Measurements from ENCODE around the gene CCDC185.

DNA sequence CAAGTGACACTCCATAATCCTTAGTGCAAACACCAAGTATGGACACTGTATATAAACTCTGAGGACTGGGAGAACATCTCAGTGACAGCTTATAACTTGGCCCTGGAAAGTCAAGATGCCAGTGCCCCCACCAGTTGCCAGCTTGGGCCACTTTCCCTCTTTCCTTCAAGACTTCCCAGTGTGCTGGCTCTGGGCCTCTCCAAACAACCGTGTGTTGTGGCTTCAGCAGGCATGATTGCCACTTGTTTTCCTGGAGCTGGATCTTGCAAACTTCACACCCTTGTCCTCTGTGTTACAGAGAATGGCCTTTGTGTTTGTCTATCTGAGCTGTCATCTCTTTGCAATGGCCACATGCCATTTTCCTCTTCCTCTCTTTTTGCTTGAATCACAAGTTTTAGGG lies 37.0 kb downstream of the CCDC185 start:
- TF ChIP-seq, protein P1, sequence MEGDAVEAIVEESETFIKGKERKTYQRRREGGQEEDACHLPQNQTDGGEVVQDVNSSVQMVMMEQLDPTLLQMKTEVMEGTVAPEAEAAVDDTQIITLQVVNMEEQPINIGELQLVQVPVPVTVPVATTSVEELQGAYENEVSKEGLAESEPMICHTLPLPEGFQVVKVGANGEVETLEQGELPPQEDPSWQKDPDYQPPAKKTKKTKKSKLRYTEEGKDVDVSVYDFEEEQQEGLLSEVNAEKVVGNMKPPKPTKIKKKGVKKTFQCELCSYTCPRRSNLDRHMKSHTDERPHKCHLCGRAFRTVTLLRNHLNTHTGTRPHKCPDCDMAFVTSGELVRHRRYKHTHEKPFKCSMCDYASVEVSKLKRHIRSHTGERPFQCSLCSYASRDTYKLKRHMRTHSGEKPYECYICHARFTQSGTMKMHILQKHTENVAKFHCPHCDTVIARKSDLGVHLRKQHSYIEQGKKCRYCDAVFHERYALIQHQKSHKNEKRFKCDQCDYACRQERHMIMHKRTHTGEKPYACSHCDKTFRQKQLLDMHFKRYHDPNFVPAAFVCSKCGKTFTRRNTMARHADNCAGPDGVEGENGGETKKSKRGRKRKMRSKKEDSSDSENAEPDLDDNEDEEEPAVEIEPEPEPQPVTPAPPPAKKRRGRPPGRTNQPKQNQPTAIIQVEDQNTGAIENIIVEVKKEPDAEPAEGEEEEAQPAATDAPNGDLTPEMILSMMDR (IDR thresholded peaks at IDR 0.05): no peak
- TF ChIP-seq POLR2AphosphoS5 (IDR thresholded peaks at IDR 0.05): no peak
